Measurements from ENCODE around the gene BRINP2.

Gene BRINP2

GRCh38 chr1:177238967-177239366 lies 68.2 kb downstream of the BRINP2 start:
- in situ Hi-C loops (cut with HindIII; ENCODE audit: low sequenced_read_pairs) = no loop called here
- no peak overlapping the region for H3K4me3 ChIP-seq (ENCODE audit: low read depth, low read length)
- TF ChIP-seq, protein P1, sequence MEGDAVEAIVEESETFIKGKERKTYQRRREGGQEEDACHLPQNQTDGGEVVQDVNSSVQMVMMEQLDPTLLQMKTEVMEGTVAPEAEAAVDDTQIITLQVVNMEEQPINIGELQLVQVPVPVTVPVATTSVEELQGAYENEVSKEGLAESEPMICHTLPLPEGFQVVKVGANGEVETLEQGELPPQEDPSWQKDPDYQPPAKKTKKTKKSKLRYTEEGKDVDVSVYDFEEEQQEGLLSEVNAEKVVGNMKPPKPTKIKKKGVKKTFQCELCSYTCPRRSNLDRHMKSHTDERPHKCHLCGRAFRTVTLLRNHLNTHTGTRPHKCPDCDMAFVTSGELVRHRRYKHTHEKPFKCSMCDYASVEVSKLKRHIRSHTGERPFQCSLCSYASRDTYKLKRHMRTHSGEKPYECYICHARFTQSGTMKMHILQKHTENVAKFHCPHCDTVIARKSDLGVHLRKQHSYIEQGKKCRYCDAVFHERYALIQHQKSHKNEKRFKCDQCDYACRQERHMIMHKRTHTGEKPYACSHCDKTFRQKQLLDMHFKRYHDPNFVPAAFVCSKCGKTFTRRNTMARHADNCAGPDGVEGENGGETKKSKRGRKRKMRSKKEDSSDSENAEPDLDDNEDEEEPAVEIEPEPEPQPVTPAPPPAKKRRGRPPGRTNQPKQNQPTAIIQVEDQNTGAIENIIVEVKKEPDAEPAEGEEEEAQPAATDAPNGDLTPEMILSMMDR (IDR thresholded peaks at IDR 0.05; ENCODE audit: low read depth, low read length, missing control alignments) = no peak
- no peak for DNase-seq (ENCODE audit: low read depth)

GRCh38 chr1:177239792-177240191 lies 69.0 kb downstream of the BRINP2 start:
- DNase-seq (ENCODE audit: low read depth) = no peak
- in situ Hi-C loops (cut with HindIII; ENCODE audit: low sequenced_read_pairs) = no loop called here
- TF ChIP-seq, protein P1 (IDR thresholded peaks at IDR 0.05; ENCODE audit: low read depth, low read length, missing control alignments) = no peak
- no peak overlapping the region for H3K4me3 ChIP-seq (ENCODE audit: low read depth, low read length)

DNA sequence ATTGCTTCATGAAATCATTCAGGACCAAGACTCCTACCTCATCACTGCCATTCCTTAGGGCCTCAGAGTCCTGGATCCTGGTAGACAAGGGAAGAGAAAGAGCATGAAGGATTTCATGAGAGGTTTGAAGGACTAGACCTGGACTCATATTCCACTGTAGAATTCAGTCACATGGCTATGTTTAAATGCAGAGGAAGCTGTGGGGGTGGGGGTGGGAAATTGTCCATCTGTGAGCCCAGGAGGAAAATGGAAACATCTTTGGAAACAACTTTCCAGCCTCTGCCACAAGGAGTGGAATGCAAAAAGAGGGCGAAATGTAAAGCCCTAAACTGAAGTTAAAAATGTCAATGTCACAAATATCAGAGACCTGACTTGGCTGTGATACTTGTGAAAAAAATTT lies 73.0 kb downstream of the BRINP2 start:
- no peak overlapping the region for H3K4me3 ChIP-seq (ENCODE audit: low read depth, low read length)
- DNase-seq (ENCODE audit: low read depth) = no peak
- in situ Hi-C loops (cut with HindIII; ENCODE audit: low sequenced_read_pairs) = no loop called here
- TF ChIP-seq, protein P1 (IDR thresholded peaks at IDR 0.05; ENCODE audit: low read depth, low read length, missing control alignments) = no peak

DNA sequence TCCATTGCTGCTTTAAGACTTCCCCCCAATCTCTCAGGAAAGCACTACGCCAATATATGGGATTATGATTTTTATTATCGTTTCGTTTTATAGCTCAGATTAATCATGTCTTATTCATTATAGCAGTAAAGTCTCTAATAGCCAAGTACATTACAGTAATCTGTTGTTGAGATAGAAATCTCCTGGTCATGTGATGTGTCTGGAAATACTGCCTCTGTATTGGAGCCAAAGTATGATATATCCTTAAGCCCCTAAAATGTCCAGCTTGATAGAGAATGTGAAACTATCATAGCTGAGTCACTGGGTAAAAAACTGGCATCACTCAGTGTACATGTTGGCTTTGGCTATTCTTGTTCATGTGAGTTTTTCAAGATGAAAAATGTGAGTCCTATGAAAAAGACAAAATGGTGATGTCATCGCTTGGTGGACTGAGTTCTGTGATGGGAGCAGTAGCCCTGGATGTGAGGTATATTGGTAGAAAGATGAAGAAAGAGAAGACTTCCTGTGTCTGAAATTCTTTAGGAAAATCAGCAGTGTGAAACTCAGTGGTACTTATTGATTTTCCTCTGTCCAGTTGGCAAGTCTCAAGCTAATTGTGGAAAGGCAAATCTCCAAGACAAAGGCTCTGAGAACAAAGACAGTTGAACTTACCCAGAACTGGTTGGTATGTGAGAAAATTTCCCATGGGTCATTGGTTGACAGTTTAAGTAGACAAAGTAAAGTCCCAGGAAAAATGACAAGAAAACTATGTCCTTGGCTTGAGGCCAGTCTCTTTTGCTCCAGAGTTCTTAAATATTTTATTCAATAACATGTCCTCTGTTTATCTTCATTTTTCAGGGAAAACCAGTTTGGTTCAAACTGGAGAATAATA lies 76.2 kb downstream of the BRINP2 start:
- DNase-seq (ENCODE audit: low read depth) = no peak
- in situ Hi-C loops (cut with HindIII; ENCODE audit: low sequenced_read_pairs) = no loop called here
- TF ChIP-seq, protein P1 (IDR thresholded peaks at IDR 0.05; ENCODE audit: low read depth, low read length, missing control alignments) = no peak
- H3K4me3 ChIP-seq (ENCODE audit: low read depth, low read length) = no peak overlapping the region

DNA sequence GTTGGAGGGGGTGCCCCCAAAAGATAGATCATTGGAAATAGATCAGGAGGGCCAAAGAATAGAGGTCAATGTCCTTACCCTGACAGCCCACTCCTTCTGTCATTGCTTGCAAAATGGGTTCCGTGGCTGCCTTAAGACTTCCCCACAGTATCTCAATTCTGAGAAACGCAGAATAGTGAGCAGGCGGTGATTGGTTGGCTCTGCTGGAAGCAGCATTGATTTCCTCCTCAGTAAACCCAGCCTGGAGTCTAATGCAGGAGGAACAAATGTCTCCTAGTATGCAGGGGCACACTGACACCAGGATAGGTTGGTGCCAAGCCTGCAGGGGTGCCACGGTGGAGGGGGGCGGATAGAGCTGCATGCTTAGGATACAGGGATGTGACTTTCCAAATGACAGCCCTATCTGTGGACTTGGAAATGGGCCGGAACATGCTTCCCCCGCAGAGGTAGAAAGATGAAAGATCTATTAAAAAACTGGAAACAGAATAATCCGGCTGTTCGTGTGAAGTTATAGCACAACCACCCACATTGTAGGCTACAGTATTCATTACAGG lies 76.9 kb downstream of the BRINP2 start:
- no peak for DNase-seq (ENCODE audit: low read depth)
- TF ChIP-seq, protein P1 (IDR thresholded peaks at IDR 0.05; ENCODE audit: low read depth, low read length, missing control alignments) = no peak
- in situ Hi-C loops (cut with HindIII; ENCODE audit: low sequenced_read_pairs) = no loop called here
- H3K4me3 ChIP-seq (ENCODE audit: low read depth, low read length) = no peak overlapping the region

DNA sequence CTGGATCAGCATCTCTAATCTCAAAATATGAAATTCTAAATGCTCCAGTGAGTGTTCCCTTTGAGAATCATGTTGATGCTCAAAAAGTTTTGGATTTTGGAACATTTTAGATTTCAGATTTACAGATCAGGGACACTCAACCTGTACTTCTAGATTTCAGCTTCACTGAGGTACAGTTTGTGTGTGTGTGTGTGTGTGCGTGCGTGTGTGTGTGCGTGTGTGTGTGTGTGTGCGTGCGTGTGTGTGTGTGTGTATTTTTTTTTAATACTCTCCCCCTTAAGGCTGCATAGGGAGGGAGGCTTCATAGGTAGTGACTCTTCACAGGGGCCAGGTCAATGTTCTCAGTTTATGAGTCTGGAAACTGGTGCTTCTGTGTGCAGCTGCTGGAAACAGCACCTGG lies 77.5 kb downstream of the BRINP2 start:
- H3K4me3 ChIP-seq (ENCODE audit: low read depth, low read length) = no peak overlapping the region
- no peak for DNase-seq (ENCODE audit: low read depth)
- in situ Hi-C loops (cut with HindIII; ENCODE audit: low sequenced_read_pairs) = no loop called here
- TF ChIP-seq, protein P1 (IDR thresholded peaks at IDR 0.05; ENCODE audit: low read depth, low read length, missing control alignments) = no peak
